Measurements from ENCODE around the gene MIAT.

MIAT gene

DNA sequence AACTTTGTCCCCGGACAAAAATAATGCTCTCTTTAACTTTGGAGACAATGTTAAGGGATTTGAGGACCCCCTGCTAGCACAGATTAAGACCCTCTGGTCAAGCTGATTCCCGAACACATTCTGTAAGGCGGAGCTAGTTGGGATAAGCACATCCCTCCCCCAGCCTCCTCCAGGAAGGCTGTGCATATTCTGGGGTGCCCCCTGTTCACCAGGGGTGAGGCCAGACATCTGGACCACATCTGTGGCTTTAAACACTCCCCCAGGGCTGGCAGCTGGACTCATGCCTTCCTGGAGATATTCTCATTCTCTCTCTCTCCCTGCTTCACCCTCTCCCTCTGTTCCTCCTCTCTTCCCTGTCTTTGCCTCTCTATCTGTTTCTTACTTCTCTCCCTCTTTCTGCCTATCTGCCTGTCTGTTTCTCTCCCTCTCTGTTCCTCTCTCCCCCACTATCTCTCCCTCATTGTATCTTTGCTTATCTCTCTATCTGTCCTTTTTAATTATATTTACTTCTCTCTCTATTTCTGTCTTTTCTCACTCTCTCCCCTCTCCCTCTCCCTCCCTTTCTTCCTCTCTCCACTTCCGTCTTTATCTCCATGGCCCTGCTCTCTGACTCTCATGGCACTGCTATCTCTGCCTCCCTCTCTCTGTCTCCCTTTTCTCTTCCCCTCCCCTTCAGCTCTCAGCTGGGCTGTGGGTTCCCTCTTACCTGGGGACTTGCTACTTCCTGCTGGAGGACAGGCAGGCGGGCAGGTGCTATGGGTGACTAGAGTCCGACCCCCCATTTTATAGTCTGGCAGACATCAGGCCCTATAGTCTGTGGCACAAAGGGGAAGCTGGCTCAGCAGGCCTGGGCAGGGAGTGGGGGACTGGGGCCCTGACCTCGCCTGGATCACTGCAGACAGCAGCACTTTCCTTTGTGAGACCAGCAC lies 39.9 kb upstream of the MIAT start, which contains the start of gene CRYBB1:
TSS of gene CRYBB1 (minus strand) at position 757 of the 929 bp plus-strand sequence. CDS start 1,708 bp downstream, outside the sequence.
- Histone ChIP-seq H3K27me3 (ENCODE audit: low read depth, low read length) (no peaks in the 10 kb centered on the region), H3K4me1 (ENCODE audit: control insufficient read depth in 1 of 2, insufficient read depth in 2 of 2, low read length in 2 of 2) (no peaks in the 10 kb centered on the region), H3K27ac (ENCODE audit: low read length) (no peak within 1 kb of the TSS), H3K36me3 (ENCODE audit: control insufficient read depth in 1 of 2, insufficient read depth in 2 of 2, low read length in 2 of 2) (no peaks in the 10 kb centered on the region), H3K9me3 (ENCODE audit: control insufficient read depth in 1 of 2, low read length in 2 of 2) (no peaks in the 10 kb centered on the region), H3K4me3 (ENCODE audit: low read depth in 1 of 2, low read length in 2 of 2) (no peak within 1 kb of the TSS)

DNA sequence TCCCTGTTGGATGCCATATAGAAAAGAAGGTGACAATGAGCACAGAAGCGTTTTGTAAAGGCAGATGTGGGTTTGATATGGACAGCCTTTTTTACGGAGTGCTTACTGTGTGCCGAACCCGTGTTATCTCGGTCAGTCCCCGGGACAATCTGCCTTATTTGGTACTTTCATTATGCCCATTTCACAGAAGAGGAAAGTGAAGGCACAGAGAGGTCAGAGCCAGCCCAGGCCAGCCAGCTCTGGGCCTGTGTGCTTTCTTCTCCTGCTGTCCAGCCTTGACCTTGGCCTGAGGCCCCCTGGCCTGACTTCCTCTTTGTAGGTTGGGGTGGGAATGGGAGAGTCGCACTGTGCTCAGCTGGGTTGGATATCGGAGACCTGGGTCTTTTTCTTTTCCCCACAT lies 38.9 kb upstream of the MIAT start:
- Histone ChIP-seq H3K4me3 (ENCODE audit: low read depth in 1 of 2, low read length in 2 of 2) (no peak overlapping the region), H3K9me3 (ENCODE audit: control insufficient read depth in 1 of 2, low read length in 2 of 2) (no peaks in the 10 kb centered on the region), H3K27me3 (ENCODE audit: low read depth, low read length) (no peaks in the 10 kb centered on the region), H3K27ac (ENCODE audit: low read length) (no peak overlapping the region), H3K4me1 (ENCODE audit: control insufficient read depth in 1 of 2, insufficient read depth in 2 of 2, low read length in 2 of 2) (no peaks in the 10 kb centered on the region), H3K36me3 (ENCODE audit: control insufficient read depth in 1 of 2, insufficient read depth in 2 of 2, low read length in 2 of 2) (no peaks in the 10 kb centered on the region)

DNA sequence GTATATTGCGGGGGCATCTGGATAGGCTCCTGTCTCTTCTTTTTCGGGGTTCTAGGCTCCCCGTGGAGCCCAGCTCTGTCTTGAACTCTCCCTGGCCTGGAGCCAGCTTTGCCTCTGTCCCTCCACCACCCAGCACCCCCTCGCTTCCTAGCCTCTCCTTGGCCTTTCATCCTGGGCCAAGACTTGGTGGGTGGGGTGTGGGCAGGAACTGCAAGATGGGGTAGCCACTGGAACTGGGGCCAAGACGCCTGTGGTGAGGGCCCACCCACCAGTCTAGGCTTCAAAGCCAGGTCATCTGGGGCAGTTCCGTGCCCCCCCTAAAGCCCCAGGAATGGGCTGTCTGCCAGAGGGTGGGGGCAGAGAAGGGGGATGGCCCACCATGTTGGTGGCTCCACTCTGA lies 37.9 kb upstream of the MIAT start:
- Histone ChIP-seq H3K9me3 (ENCODE audit: control insufficient read depth in 1 of 2, low read length in 2 of 2) (no peaks in the 10 kb centered on the region), H3K4me3 (ENCODE audit: low read depth in 1 of 2, low read length in 2 of 2) (no peak overlapping the region), H3K27ac (ENCODE audit: low read length) (no peak overlapping the region), H3K4me1 (ENCODE audit: control insufficient read depth in 1 of 2, insufficient read depth in 2 of 2, low read length in 2 of 2) (no peaks in the 10 kb centered on the region), H3K27me3 (ENCODE audit: low read depth, low read length) (no peaks in the 10 kb centered on the region), H3K36me3 (ENCODE audit: control insufficient read depth in 1 of 2, insufficient read depth in 2 of 2, low read length in 2 of 2) (no peaks in the 10 kb centered on the region)

DNA sequence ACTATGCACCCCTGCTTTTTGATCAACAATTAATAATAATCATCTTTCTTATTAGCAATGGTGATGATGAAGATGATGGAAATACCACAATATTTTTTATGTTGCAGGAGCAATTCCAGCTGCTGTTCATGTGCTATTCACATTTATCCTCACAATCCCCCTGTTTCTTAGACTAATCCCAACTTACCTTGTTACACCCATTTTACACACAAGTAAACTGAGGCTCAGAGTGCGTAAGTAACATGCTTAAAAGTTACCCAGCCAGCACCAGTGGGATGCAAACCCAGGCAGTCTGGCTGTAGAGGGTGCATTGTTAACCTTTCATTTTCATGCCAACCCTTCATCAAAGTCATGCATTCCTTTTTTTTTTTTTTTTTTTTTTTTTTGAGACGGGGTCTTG lies 37.2 kb upstream of the MIAT start:
- Histone ChIP-seq H3K27me3 (ENCODE audit: low read depth, low read length) (no peaks in the 10 kb centered on the region), H3K4me1 (ENCODE audit: control insufficient read depth in 1 of 2, insufficient read depth in 2 of 2, low read length in 2 of 2) (no peaks in the 10 kb centered on the region), H3K36me3 (ENCODE audit: control insufficient read depth in 1 of 2, insufficient read depth in 2 of 2, low read length in 2 of 2) (no peaks in the 10 kb centered on the region), H3K27ac (ENCODE audit: low read length) (no peak overlapping the region), H3K9me3 (ENCODE audit: control insufficient read depth in 1 of 2, low read length in 2 of 2) (no peaks in the 10 kb centered on the region), H3K4me3 (ENCODE audit: low read depth in 1 of 2, low read length in 2 of 2) (no peak overlapping the region)

DNA sequence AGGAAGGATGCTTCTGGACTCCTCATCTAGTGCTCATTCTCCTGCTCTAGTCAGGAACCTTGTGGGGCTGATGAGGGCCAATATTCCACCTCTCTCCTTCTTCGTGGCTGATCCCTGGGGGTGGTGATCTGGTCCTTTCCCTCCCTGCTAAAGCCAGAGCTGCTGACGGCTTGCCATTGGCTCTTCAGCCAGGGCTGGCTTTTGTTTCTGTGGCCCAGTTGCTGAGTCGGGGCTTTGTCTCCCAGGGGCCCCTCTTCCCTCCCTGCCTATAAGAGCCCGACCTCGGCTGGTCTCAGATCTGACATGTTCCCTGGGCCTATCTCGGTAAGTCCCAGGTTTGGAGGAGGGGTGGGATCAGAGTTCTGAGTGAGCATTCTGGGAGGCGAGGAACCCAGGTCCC lies 35.7 kb upstream of the MIAT start, which contains the start of gene CRYBA4:
TSS of gene CRYBA4 (plus strand) at position 301 of the 400 bp plus-strand sequence. CDS start 634 bp downstream, outside the sequence.
- Histone ChIP-seq H3K27ac (ENCODE audit: low read length) (no peak within 1 kb of the TSS), H3K9me3 (ENCODE audit: control insufficient read depth in 1 of 2, low read length in 2 of 2) (no peaks in the 10 kb centered on the region), H3K4me3 (ENCODE audit: low read depth in 1 of 2, low read length in 2 of 2) (no peak within 1 kb of the TSS), H3K27me3 (ENCODE audit: low read depth, low read length) (no peaks in the 10 kb centered on the region), H3K4me1 (ENCODE audit: control insufficient read depth in 1 of 2, insufficient read depth in 2 of 2, low read length in 2 of 2) (no peaks in the 10 kb centered on the region), H3K36me3 (ENCODE audit: control insufficient read depth in 1 of 2, insufficient read depth in 2 of 2, low read length in 2 of 2) (no peaks in the 10 kb centered on the region)

DNA sequence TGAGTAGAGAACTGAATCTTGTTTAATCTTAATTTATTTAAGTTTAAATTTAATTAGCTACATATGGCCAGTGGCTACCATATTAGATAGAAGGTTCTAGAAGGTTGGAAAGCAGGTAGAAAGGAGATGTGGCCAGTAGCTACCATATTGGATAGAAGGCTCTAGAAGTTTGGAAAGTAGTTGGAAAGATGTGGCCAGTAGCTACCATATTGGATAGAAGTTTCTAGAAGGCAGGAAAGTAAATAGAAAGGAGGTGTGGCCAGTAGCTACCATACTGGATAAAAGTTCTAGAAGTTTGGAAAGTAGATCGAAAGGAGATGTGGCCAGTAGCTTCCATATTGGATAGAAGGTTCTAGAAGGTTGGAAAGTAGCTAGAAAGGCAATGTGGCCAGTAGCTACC lies 33.4 kb upstream of the MIAT start:
- no peak overlapping the region for H3K27ac ChIP-seq (ENCODE audit: low read length)
- H3K9me3 ChIP-seq (ENCODE audit: control insufficient read depth in 1 of 2, low read length in 2 of 2): no peaks in the 10 kb centered on the region
- no peak overlapping the region for H3K4me3 ChIP-seq (ENCODE audit: low read depth in 1 of 2, low read length in 2 of 2)
- H3K36me3 ChIP-seq (ENCODE audit: control insufficient read depth in 1 of 2, insufficient read depth in 2 of 2, low read length in 2 of 2): no peaks in the 10 kb centered on the region
- no peaks in the 10 kb centered on the region for H3K27me3 ChIP-seq (ENCODE audit: low read depth, low read length)
- no peaks in the 10 kb centered on the region for H3K4me1 ChIP-seq (ENCODE audit: control insufficient read depth in 1 of 2, insufficient read depth in 2 of 2, low read length in 2 of 2)

DNA sequence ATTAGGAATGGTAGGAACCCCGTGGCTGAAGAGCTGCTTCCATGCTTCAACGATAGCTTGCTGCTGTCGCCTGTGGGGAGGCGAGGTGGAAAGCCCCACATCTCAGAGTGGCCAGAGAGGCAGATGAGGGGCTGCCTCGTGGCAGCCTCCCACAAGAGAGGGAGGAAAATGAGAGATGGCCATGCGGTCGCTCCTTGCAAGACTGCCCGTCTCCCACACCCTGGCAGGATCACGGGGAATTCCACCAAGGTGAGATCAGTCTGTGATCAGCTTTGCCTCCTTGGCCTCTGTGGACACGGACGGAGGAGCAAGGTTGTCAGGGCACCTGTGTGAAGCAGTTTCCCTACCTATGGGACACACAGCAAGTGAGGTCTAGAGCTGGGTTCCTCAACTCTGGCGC lies 32.6 kb upstream of the MIAT start:
- Histone ChIP-seq H3K9me3 (ENCODE audit: control insufficient read depth in 1 of 2, low read length in 2 of 2) (no peaks in the 10 kb centered on the region), H3K4me1 (ENCODE audit: control insufficient read depth in 1 of 2, insufficient read depth in 2 of 2, low read length in 2 of 2) (no peaks in the 10 kb centered on the region), H3K27ac (ENCODE audit: low read length) (no peak overlapping the region), H3K27me3 (ENCODE audit: low read depth, low read length) (no peaks in the 10 kb centered on the region), H3K36me3 (ENCODE audit: control insufficient read depth in 1 of 2, insufficient read depth in 2 of 2, low read length in 2 of 2) (no peaks in the 10 kb centered on the region), H3K4me3 (ENCODE audit: low read depth in 1 of 2, low read length in 2 of 2) (no peak overlapping the region)

DNA sequence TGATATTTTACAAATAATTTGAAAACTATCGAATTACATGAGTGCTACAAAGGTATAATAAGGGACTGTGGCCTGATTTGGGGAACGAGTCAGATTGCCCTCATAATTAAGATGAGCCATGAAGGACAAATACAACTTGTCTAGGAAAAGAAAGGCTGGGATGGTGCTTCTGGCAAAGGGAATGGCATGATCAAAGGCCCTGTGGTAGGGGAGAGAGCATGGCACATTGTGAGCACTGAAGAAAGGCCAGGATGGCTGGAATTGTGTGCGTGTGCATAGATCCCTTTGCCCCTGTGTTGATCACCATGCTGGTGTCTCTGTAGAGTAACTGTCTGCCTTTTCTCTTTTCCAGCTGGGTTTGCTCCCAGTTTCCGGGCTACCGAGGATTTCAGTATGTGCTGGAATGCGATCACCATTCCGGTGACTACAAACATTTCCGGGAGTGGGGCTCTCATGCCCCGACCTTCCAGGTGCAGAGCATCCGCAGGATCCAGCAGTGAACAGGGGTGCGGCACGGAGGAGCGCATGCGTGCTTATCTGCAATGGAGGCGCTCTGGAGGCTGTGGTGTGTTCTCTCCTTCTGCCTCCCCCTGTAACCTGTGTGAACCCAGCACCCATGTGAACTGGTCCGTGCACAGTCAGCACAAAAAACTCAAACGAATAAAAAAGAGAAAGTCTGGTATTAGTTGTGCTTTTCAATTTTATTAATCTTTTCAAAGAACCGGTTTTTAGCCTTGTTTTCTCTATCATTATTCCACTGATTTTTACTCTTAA lies 27.2 kb upstream of the MIAT start:
- no peak overlapping the region for H3K27ac ChIP-seq (ENCODE audit: low read length)

DNA sequence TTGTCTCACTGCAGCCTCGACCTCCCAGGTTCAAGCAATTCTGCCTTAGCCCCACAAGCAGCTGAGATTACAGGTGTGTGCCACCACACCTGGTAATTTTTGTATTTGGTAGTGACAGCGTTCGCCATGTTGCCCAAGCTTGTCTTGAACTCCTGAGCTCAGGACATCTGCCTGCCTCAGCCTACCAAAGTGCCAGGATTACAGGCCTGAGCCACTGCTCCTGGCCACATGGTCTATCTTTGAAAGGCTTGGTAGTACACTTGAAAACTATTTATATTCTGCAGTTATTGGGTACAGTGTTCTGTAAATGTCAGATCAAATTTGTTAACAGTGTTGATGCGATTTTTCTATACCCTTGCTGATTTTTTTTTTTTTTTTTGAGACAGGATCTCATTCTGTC lies 26.1 kb upstream of the MIAT start:
- no peaks in the 10 kb centered on the region for H3K4me1 ChIP-seq (ENCODE audit: control insufficient read depth in 1 of 2, insufficient read depth in 2 of 2, low read length in 2 of 2)
- no peak overlapping the region for H3K4me3 ChIP-seq (ENCODE audit: low read depth in 1 of 2, low read length in 2 of 2)
- no peak overlapping the region for H3K27ac ChIP-seq (ENCODE audit: low read length)
- H3K36me3 ChIP-seq (ENCODE audit: control insufficient read depth in 1 of 2, insufficient read depth in 2 of 2, low read length in 2 of 2): no peaks in the 10 kb centered on the region
- no peaks in the 10 kb centered on the region for H3K27me3 ChIP-seq (ENCODE audit: low read depth, low read length)
- H3K9me3 ChIP-seq (ENCODE audit: control insufficient read depth in 1 of 2, low read length in 2 of 2): peaks cover 0 to 4% of the 10 kb centered on the region in 2 donors

More for the DNA sequence above, 27.2 kb upstream of the MIAT start:
- Histone ChIP-seq H3K9me3 (ENCODE audit: control insufficient read depth in 1 of 2, low read length in 2 of 2) (peaks cover 0 to 4% of the 10 kb centered on the region in 2 donors), H3K27me3 (ENCODE audit: low read depth, low read length) (no peaks in the 10 kb centered on the region), H3K4me1 (ENCODE audit: control insufficient read depth in 1 of 2, insufficient read depth in 2 of 2, low read length in 2 of 2) (no peaks in the 10 kb centered on the region), H3K36me3 (ENCODE audit: control insufficient read depth in 1 of 2, insufficient read depth in 2 of 2, low read length in 2 of 2) (no peaks in the 10 kb centered on the region), H3K4me3 (ENCODE audit: low read depth in 1 of 2, low read length in 2 of 2) (no peak overlapping the region)

DNA sequence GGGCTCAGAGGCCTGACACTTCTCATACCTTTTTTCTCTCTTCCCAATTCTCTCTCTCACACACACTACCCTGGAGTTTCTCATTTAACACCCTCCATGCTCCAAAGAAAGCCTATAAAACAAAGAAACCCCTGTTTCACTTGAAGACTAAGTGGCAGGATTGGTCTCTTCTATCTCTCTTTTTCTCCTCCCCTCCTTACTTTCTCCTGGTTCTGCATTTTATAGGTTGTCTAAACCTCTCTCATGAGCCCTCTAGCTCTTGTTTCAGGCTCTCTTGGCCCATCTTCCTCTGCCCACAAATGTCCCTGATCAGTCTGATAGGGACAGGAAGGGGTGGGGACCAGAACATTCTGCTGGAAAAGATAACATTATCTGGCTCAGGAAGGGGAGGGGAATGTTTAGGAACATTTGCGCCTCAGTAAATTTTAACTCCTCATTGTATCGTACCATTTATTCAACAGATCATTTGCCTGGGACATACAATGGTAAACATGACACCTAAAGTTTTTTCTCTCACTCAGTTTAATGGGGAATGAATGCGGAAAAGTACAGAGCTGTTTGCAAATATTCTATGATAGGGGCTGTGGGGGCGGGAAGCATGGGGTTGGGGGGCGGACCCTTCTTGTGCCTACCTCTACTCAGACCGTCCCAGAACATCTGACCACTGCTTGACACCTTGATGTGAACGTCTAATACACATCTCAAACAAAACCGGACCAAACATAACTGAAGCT lies 24.8 kb upstream of the MIAT start:
- Histone ChIP-seq H3K27me3 (ENCODE audit: low read depth, low read length) (no peaks in the 10 kb centered on the region), H3K27ac (ENCODE audit: low read length) (no peak overlapping the region), H3K4me1 (ENCODE audit: control insufficient read depth in 1 of 2, insufficient read depth in 2 of 2, low read length in 2 of 2) (no peaks in the 10 kb centered on the region)

DNA sequence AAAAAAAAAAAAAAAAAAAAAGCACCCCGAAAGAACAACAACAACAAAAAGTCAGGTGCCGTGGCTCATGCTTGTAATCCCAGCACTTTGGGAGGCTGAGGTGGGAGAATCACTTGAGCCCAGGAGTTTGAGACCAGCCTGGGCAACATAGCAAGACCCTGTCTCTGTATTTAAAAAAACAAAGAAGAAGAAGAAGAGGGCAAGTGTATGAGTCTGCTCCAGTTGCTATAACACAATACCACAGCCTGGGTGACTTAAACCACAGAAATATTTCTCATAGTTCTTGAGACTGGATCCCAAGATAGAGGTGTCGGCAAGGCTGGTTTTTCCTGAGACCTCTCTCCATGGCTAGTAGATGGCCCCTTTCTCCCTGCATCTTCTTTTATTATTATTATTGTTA lies 23.2 kb upstream of the MIAT start:
- no peak overlapping the region for H3K27ac ChIP-seq (ENCODE audit: low read length)
- H3K36me3 ChIP-seq (ENCODE audit: control insufficient read depth in 1 of 2, insufficient read depth in 2 of 2, low read length in 2 of 2): no peaks in the 10 kb centered on the region
- no peak overlapping the region for H3K4me3 ChIP-seq (ENCODE audit: low read depth in 1 of 2, low read length in 2 of 2)
- no peaks in the 10 kb centered on the region for H3K4me1 ChIP-seq (ENCODE audit: control insufficient read depth in 1 of 2, insufficient read depth in 2 of 2, low read length in 2 of 2)
- no peaks in the 10 kb centered on the region for H3K27me3 ChIP-seq (ENCODE audit: low read depth, low read length)
- peaks cover 0 to 4% of the 10 kb centered on the region in 2 donors for H3K9me3 ChIP-seq (ENCODE audit: control insufficient read depth in 1 of 2, low read length in 2 of 2)

More for the DNA sequence above, 24.8 kb upstream of the MIAT start:
- peaks cover 0 to 4% of the 10 kb centered on the region in 2 donors for H3K9me3 ChIP-seq (ENCODE audit: control insufficient read depth in 1 of 2, low read length in 2 of 2)
- H3K4me3 ChIP-seq (ENCODE audit: low read depth in 1 of 2, low read length in 2 of 2): no peak overlapping the region
- H3K36me3 ChIP-seq (ENCODE audit: control insufficient read depth in 1 of 2, insufficient read depth in 2 of 2, low read length in 2 of 2): no peaks in the 10 kb centered on the region
